ENCODE results near the gene PTPRM. TPM values are rescaled to one million over a fixed set of nuclear protein-coding genes. Genes with fewer than 3 reads are reported as not detected.

Gene PTPRM
- total RNA-seq, 4 donors from 2014 or later: 81.5 to 98.9 (median 86.8) TPM

- Histone ChIP-seq H3K4me3 (no peak overlapping the region), H3K9me3 (no peaks in the 10 kb centered on the region), H3K27me3 (no peaks in the 10 kb centered on the region), H3K4me1 (peaks cover 5 to 26% (median 9%) of the 10 kb centered on the region in 3 donors), H3K36me3 (no peaks in the 10 kb centered on the region), H3K27ac (no peak overlapping the region)
- 81 to 94% methylated on average over 4 to 5 of the region's 10 CpGs for WGBS, 2 donors (ENCODE audit: low coverage in 1 of 2)
- TF ChIP-seq EP300 (IDR thresholded peaks at IDR 0.05): no peak
- TF ChIP-seq POLR2A (IDR thresholded peaks at IDR 0.05): no peak
- no peak for TF ChIP-seq POLR2AphosphoS5 (IDR thresholded peaks at IDR 0.05)
- TF ChIP-seq CTCF (IDR thresholded peaks at IDR 0.05): no peak
- ATAC-seq: no peak
These were observed 158.8 kb downstream of the PTPRM start for GRCh38 chr18:7725897-7726296.

GRCh38 chr18:7726522-7726921 is 159.4 kb downstream of the PTPRM start:
- no peaks in the 10 kb centered on the region for H3K27me3 ChIP-seq
- no peak overlapping the region for H3K4me3 ChIP-seq
- H3K36me3 ChIP-seq: no peaks in the 10 kb centered on the region
- ATAC-seq: no peak
- H3K27ac ChIP-seq: no peak overlapping the region
- TF ChIP-seq POLR2AphosphoS5 (IDR thresholded peaks at IDR 0.05) (no peak), CTCF (IDR thresholded peaks at IDR 0.05) (no peak), POLR2A (IDR thresholded peaks at IDR 0.05) (no peak), EP300 (IDR thresholded peaks at IDR 0.05) (no peak)
- peaks cover 5 to 22% (median 9%) of the 10 kb centered on the region in 3 donors for H3K4me1 ChIP-seq
- 63 to 74% methylated on average over 2 of the region's 2 CpGs for whole genome bisulfite sequencing, 2 donors (ENCODE audit: low coverage in 1 of 2)
- H3K9me3 ChIP-seq: no peaks in the 10 kb centered on the region

GRCh38 chr18:7727361-7728076 is 160.4 kb downstream of the PTPRM start:
- 16 to 34% methylated on average over 2 of the region's 2 CpGs for WGBS, 2 donors (ENCODE audit: low coverage in 1 of 2)

GRCh38 chr18:7728297-7728696 is 161.2 kb downstream of the PTPRM start:
- ATAC-seq: no peak
- no peak overlapping the region for H3K4me3 ChIP-seq
- no peak overlapping the region for H3K27ac ChIP-seq
- H3K9me3 ChIP-seq: no peaks in the 10 kb centered on the region
- TF ChIP-seq POLR2AphosphoS5 (IDR thresholded peaks at IDR 0.05) (no peak), POLR2A (IDR thresholded peaks at IDR 0.05) (no peak)
- no peaks in the 10 kb centered on the region for H3K27me3 ChIP-seq
- H3K4me1 ChIP-seq: peaks cover 5 to 19% (median 9%) of the 10 kb centered on the region in 3 donors
- no peaks in the 10 kb centered on the region for H3K36me3 ChIP-seq
- WGBS, 2 donors (ENCODE audit: low coverage in 1 of 2): 96 to 100% methylated on average over 3 of the region's 4 CpGs

More at GRCh38 chr18:7727361-7728076, 160.4 kb downstream of the PTPRM start:
- H3K9me3 ChIP-seq: no peaks in the 10 kb centered on the region
- ATAC-seq: no peak
- no peak overlapping the region for H3K27ac ChIP-seq
- TF ChIP-seq EP300 (IDR thresholded peaks at IDR 0.05) (no peak), POLR2A (IDR thresholded peaks at IDR 0.05) (no peak), POLR2AphosphoS5 (IDR thresholded peaks at IDR 0.05) (no peak), CTCF (IDR thresholded peaks at IDR 0.05) (no peak)
- H3K36me3 ChIP-seq: no peaks in the 10 kb centered on the region
- peaks cover 5 to 19% (median 9%) of the 10 kb centered on the region in 3 donors for H3K4me1 ChIP-seq
- no peak overlapping the region for H3K4me3 ChIP-seq
- no peaks in the 10 kb centered on the region for H3K27me3 ChIP-seq

- no peak overlapping the region for H3K27ac ChIP-seq
- H3K9me3 ChIP-seq: no peaks in the 10 kb centered on the region
- peaks cover 5 to 19% (median 9%) of the 10 kb centered on the region in 3 donors for H3K4me1 ChIP-seq
- ATAC-seq: no peak
- WGBS, 2 donors (ENCODE audit: low coverage in 1 of 2): 91 to 92% methylated on average over 3 of the region's 3 CpGs
- no peak overlapping the region for H3K4me3 ChIP-seq
- H3K27me3 ChIP-seq: no peaks in the 10 kb centered on the region
- no peak for TF ChIP-seq CTCF (IDR thresholded peaks at IDR 0.05)
- no peak for TF ChIP-seq POLR2AphosphoS5 (IDR thresholded peaks at IDR 0.05)
- no peak for TF ChIP-seq EP300 (IDR thresholded peaks at IDR 0.05)
- TF ChIP-seq POLR2A (IDR thresholded peaks at IDR 0.05): no peak
- H3K36me3 ChIP-seq: no peaks in the 10 kb centered on the region
These were observed 162.8 kb downstream of the PTPRM start for GRCh38 chr18:7729868-7730267.

Data from gastroesophageal sphincter (tissue), 4 donors.